Osteocyte (in vitro differentiated cells): ENCODE results near the gene TXNL1. TPM values are rescaled to one million over a fixed set of nuclear protein-coding genes. Genes with fewer than 3 reads are reported as not detected.

Experiments
- DNase-seq: peaks from one replicate; pipeline ENCODE4 v3.0.0; 2021; ENCODE audit warnings: mixed read lengths; ENCODE audit not compliant: unreplicated experiment; ENCODE audit errors: extremely low spot score
- H3K27ac Mint-ChIP-seq: one replicate; pipeline ENCODE4 v1.8.0; 2021; ENCODE audit warnings: mild to moderate bottlenecking, mixed read lengths; ENCODE audit not compliant: unreplicated experiment
- H3K27me3 Mint-ChIP-seq: one replicate; pipeline ENCODE4 v1.8.0; 2021; ENCODE audit warnings: mixed read lengths; ENCODE audit not compliant: unreplicated experiment
- H3K36me3 Mint-ChIP-seq: one replicate; pipeline ENCODE4 v1.8.0; 2021; ENCODE audit warnings: mixed read lengths; ENCODE audit not compliant: unreplicated experiment
- H3K4me1 Mint-ChIP-seq: one replicate; pipeline ENCODE4 v1.8.0; 2021; ENCODE audit warnings: mixed read lengths; ENCODE audit not compliant: unreplicated experiment
- H3K4me3 Mint-ChIP-seq: one replicate; pipeline ENCODE4 v1.8.0; 2021; ENCODE audit warnings: mild to moderate bottlenecking, moderate library complexity, mixed read lengths; ENCODE audit not compliant: unreplicated experiment
- H3K9me3 Mint-ChIP-seq: one replicate; pipeline ENCODE4 v1.8.0; 2021; ENCODE audit warnings: mixed read lengths; ENCODE audit not compliant: unreplicated experiment
- CTCF ChIP-seq: fragments of 200-600 bp; sonication (generic); IDR thresholded peaks from 2 replicates; pipeline ENCODE4 v1.5.0; 2021; ENCODE audit warnings: antibody characterized with exemption, mild to moderate bottlenecking, moderate library complexity
- total RNA-seq: library from RNA; stranded (reverse); gene quantifications from 2 replicates; pipeline ENCODE4 v1.2.1, GENCODE V29; 2021

The TXNL1 gene
- total RNA-seq, 1 donor from 2014 or later: 67.2 TPM

DNA sequence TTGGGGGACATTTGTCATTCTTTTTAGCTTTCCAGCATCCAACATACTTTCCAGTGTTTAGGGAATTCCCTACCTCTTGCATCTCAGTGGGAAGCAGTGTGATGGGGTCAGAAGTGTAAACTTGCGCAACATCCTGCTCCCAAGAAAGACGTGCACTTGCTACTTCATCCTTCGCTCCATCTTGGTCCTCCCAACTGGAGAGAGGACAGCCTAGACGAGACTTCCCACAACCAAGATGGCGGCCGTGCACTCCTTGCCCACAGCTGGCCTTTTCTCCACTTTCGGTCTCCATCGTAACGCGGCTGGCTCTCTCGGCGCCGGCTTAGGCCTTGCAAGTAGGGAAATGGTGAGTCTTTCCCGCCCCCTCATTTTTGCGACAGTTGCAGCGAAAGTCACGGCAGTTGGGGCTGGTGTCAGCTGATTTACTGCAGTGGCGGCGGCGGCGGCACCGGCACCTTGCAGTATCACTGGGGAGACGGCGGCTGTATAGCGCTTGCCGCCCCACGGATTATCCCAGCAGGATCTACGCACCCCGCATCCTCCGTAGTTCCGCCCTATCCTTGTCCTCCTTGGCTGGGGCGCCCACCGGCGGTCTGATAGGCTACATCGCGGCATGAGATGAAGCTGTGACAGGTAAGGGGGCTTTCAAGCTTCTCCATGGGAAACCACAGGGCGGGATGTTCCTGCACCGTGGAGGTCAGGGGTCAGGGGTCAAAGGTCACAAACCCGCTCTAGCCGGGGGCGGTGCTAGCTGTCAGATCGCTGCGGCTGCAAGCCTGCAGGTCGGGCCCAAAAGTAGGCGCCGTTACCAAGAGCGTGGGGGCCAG, 12.8 kb upstream of the TXNL1 start, which contains the start of gene WDR7:
Gene WDR7 (plus strand): TSS at position 416 of the 827 bp plus-strand sequence. CDS start 21,157 bp downstream, outside the sequence.
- H3K4me3 Mint-ChIP-seq: peak within 1 kb of the TSS; percentile 86
- TF ChIP-seq CTCF: no peak
- peaks cover 11% of the 10 kb centered on the region for H3K9me3 Mint-ChIP-seq
- DNase-seq: peak; percentile 97
- H3K4me1 Mint-ChIP-seq: peaks cover 24% of the 10 kb centered on the region
- H3K36me3 Mint-ChIP-seq: peaks cover 2% of the 10 kb centered on the region
- H3K27ac Mint-ChIP-seq: peak within 1 kb of the TSS; percentile 91
- no peaks in the 10 kb centered on the region for H3K27me3 Mint-ChIP-seq

DNA sequence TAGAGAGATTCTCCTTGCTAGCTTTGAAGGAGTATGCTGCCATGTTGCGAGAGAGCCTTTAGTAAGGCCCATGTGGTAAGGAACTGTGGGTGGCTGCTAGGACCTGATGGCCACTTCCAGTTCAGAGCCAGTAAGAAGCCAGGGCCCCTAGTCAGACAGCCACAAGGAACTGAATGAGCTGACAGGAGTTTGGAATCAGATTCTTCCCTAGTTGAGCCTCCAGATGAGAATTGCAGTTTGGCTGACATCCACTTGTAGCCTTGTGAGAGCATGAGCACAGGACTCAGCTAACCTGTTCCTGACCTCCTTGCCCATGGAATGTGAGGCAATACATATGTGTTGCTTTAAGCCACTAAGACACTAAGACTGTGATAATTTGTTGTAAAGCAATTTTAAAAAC, 11.6 kb upstream of the TXNL1 start:
- Mint-ChIP-seq H3K9me3 (peaks cover 11% of the 10 kb centered on the region), H3K4me1 (peaks cover 24% of the 10 kb centered on the region), H3K4me3 (no peak overlapping the region), H3K36me3 (peaks cover 2% of the 10 kb centered on the region), H3K27ac (no peak overlapping the region), H3K27me3 (no peaks in the 10 kb centered on the region)
- TF ChIP-seq CTCF: no peak
- no peak for DNase-seq

DNA sequence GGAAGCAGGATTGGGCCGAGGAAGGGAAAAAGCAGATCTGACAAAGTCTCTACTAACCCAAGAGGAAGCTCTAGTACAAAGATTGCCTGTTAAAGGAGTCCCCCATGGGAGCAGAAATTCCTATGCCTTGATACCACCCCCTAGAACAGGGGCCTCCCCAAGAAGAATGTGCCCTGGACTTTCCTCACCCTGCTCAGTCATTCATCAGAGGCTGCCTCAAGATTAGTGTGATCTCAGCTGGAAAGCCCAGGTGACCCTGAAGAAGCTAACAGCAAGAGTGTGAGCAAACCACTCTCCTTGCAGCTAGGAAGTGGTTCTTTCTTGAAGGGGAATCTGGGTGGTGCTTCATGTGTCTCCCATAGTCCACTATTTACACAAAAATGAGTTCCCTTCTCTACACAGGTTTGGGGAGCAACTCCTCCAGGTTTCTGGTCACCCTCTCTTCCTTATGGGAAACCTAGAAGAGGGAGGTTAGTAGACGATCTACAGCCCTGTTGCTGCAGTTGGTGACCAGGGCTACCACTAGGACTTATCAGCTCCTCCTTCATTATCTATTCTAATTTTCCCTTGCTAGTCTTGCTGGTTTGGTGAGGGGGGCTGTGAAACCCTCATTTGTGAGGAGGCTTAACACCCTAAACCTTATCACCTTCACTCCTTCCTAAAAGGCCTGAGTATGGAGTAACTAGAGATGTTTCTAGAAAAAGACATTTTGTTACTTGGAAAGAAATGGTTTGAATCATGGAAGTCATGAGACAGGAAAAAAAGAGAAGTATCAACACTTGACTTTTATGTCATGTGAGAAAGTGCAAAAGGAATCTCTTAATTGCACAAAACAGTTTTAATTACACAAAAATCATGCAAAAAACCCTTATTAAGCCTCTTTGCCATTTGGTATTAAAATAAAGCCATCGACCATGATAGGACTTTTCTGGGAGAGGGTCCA, 9.8 kb upstream of the TXNL1 start:
- H3K9me3 Mint-ChIP-seq: no peaks in the 10 kb centered on the region
- no peak overlapping the region for H3K27ac Mint-ChIP-seq
- peaks cover 20% of the 10 kb centered on the region for H3K4me1 Mint-ChIP-seq
- DNase-seq: no peak
- no peaks in the 10 kb centered on the region for H3K36me3 Mint-ChIP-seq
- no peak overlapping the region for H3K4me3 Mint-ChIP-seq
- no peaks in the 10 kb centered on the region for H3K27me3 Mint-ChIP-seq
- TF ChIP-seq CTCF: no peak

GRCh38 chr18:56647071-56647470, 8.7 kb upstream of the TXNL1 start:
- H3K9me3 Mint-ChIP-seq: no peaks in the 10 kb centered on the region
- no peak overlapping the region for H3K4me3 Mint-ChIP-seq
- H3K36me3 Mint-ChIP-seq: no peaks in the 10 kb centered on the region
- no peak for DNase-seq
- H3K27ac Mint-ChIP-seq: no peak overlapping the region
- H3K27me3 Mint-ChIP-seq: no peaks in the 10 kb centered on the region
- no peak for TF ChIP-seq CTCF
- H3K4me1 Mint-ChIP-seq: peaks cover 14% of the 10 kb centered on the region
